HG03575 (cell line): ENCODE results near the gene NOL4L.

ENCODE experiments used
- ATAC-seq: cut with Tn5 transposase; IDR thresholded peaks from one replicate; pipeline ENCODE4 v1.9.1; 2021; ENCODE audit not compliant: unreplicated experiment, insufficient number of reproducible peaks, low FRiP score; ENCODE audit errors: extremely low read depth

Gene NOL4L

GRCh38 chr20:32483351-32484224 lies 101.5 kb downstream of the NOL4L start:
- no peak for ATAC-seq

GRCh38 chr20:32482442-32483261 lies 102.5 kb downstream of the NOL4L start:
- ATAC-seq: no peak

GRCh38 chr20:32482143-32482441 lies 103.0 kb downstream of the NOL4L start:
- ATAC-seq: no peak

GRCh38 chr20:32481311-32482142 lies 103.6 kb downstream of the NOL4L start:
- ATAC-seq: no peak

- ATAC-seq: no peak
Observed at GRCh38 chr20:32480371-32481241, 104.5 kb downstream of the NOL4L start.

GRCh38 chr20:32479697-32480171 lies 105.4 kb downstream of the NOL4L start:
- ATAC-seq: no peak

- ATAC-seq: no peak
Observed at GRCh38 chr20:32479012-32479411, 106.1 kb downstream of the NOL4L start.

- no peak for ATAC-seq
Observed at GRCh38 chr20:32478576-32478975, 106.6 kb downstream of the NOL4L start.

- no peak for ATAC-seq
Observed at GRCh38 chr20:32477594-32478512, 107.3 kb downstream of the NOL4L start.

- no peak for ATAC-seq
Observed at GRCh38 chr20:32476684-32477593, 108.2 kb downstream of the NOL4L start.

GRCh38 chr20:32474967-32475811 lies 109.9 kb downstream of the NOL4L start:
- no peak for ATAC-seq

- no peak for ATAC-seq
Observed at GRCh38 chr20:32474717-32474966, 110.5 kb downstream of the NOL4L start.

GRCh38 chr20:32474009-32474716 lies 111.0 kb downstream of the NOL4L start:
- ATAC-seq: no peak

GRCh38 chr20:32473231-32474008 lies 111.7 kb downstream of the NOL4L start:
- no peak for ATAC-seq
